Measurements from ENCODE around the gene FLAD1.
A peak's percentile ranks its signal among the peaks of the same experiment; 100 is the strongest.

Gene FLAD1

DNA sequence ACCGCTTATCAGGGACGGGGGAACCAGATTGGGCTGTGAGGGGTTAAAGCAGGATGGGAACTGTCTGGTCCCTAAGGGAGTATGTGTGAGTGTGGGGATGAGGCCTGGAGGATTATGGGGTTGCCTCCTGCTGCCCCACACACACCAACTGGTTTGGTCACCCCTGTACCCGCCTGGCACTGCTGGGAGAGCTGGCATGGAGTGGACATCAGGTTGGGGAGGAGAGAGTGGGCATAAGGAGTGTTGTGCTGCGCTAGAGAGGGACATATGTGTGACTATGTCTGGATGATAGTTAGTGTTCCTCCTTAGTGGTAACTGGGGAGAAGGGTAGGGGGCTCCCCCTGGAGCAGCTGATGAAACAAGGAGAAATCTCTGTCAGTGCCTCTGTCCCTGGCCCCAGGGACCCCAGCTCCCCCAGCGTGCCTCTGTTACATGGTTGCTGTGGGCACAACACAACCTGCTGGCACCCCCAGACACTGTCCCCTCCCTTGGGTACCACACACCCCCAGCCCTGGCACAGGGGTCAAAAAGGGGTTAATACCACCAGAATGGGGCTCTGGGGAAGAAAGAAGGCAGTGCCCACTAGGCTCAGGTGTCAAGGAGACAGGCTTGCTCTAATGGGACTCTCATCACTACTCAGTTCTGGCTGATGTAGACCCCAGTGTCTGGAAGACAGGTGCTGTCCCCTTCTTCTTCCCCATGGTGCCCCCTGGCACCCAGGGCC lies 21.4 kb downstream of the FLAD1 start:
- no peak for DNase-seq (ENCODE audit: low read depth in 2 of 2)

- DNase-seq (ENCODE audit: low read depth in 2 of 2) = no peak
These were observed 22.2 kb downstream of the FLAD1 start for GRCh38 chr1:155005076-155006011.

DNA sequence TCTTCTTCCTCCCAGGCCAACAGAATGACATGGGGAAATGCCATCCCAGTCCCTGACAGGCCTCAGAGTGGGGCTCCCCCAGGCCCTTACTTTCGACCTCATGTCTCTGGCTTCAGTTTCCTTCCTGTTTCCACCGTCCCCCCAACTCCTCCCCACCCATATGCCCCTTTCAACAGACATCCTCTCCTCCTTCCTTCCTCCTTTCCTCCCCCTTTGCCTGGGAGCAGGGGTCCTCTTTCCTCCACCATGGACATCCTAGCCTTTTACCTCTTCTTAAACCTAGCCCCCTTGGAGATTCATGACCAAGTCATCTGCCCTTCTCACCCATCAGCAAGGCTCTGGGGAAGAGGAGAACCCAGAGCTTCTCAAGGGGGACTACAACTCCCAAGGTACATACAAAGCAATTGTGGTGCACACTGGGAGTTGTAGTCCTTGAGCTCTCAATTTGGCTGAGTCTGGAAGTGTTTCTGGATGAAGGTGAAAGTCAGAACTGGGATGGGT lies 23.5 kb downstream of the FLAD1 start:
- no peak for DNase-seq (ENCODE audit: low read depth in 2 of 2)

GRCh38 chr1:155007251-155007828 lies 24.2 kb downstream of the FLAD1 start:
- DNase-seq (ENCODE audit: low read depth in 2 of 2) = no peak

DNA sequence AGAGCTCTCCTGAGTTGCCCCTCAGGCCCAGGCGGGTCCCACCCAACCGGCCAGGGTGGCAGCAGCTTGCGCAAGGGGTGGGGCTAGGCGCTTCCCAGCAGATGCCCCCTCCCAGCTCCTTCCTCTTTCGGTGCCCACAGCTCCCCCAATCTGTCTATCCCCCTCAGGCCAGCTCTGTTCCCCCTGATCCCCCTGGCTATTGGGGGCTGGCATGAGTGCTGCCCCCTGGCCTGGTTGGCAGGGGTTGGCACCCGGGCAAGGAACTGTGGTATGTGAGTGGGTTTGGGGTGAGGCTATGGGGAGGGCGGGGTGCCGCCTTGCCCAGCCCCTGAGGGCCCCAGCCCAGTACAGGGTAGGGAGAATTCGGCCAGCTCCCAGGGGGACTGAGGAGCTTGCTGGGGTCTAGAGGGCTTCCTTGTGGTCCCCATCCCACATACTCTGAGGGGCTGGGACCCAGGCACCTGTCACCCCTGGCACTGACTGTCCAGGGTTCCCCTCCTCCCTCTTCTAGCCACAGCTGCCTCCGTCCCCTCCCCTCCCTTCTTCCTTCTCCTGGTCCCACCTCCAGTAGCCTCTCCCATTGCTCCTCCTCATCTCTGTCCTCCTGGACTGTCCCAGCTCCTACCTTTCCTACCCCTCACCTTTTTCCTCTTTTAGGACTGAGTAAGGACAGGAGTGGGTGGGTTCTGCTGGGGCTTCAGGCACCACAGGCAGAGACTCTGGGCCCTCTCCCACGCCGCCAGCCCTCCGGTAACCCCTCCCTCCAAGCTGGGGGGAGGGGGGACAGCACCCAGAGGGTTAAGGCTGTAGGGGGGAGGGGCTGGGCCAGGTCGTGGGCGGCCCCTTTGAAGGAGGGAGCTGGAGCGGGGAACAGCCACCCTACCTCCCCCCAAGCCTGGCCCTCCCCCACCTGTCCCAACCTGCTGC lies 25.1 kb downstream of the FLAD1 start:
- peak; percentile 59 to 86 for DNase-seq (ENCODE audit: low read depth in 2 of 2)

DNA sequence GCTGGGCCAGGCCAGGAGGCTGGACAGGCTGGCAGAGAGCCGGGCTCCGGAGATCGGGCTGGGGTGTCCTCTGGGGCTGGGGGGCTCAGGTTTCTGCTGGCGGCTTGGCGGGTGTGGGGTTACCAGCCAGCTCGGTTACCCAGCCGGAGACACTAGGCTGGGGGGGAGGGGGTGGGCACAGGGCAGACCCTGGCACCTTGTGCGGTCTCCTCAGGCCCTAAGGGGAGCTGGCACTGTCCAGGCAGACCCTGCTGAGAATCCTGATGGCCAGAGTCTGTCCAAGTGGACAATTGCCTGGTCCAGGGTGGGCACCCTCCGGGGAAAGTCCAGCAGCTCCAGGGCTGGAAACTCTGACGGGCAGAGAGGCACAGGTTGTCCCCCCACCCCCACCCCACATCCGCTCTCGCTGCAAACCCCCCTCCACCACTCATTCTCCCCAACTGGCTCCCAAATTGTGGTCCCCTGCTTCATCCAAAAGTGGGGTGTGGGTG lies 26.1 kb downstream of the FLAD1 start:
- no peak for DNase-seq (ENCODE audit: low read depth in 2 of 2)

DNA sequence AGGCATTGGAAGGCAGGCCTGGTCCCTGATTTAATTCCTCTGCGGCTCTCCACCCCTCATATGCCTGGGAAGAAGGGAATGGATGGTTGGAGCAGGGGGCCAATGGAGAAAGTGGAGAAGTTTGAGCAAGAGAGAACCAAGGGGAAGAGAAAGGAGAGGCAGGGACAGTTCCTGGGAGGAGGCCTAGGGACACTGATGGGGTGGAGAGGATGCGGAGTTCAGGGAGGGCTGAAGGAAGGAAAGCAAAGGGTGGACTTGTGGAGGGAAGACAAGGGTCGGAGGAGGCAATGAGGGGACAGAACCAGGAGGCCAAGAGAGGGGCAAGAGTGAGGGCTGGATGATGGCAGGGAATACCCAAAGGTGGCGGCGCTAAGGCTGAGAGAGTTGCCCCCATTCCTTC lies 26.6 kb downstream of the FLAD1 start:
- DNase-seq (ENCODE audit: low read depth in 2 of 2) = no peak

GRCh38 chr1:155010211-155010918 lies 27.2 kb downstream of the FLAD1 start:
- DNase-seq (ENCODE audit: low read depth in 2 of 2) = no peak

DNA sequence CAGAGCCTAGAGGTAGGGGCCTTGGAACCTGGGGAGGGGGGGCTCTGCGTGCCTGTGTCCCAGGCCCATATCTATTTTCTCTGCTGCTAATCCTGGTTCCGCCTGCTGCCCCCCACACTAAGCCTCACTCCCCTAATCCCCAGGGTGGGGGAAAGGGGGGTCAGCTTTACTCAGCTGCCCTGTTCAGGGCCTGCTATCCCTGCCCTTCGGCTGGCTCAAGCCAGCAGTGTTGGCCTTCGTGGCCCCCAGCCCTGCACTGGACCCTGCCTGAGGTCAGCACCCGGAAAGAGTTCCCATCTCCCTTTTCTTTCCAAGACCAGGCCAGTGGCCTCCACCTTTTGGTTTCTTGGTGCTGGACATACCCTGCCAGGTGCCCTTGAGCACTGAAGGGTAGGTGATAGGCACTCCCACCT lies 27.9 kb downstream of the FLAD1 start:
- DNase-seq (ENCODE audit: low read depth in 2 of 2) = no peak

DNA sequence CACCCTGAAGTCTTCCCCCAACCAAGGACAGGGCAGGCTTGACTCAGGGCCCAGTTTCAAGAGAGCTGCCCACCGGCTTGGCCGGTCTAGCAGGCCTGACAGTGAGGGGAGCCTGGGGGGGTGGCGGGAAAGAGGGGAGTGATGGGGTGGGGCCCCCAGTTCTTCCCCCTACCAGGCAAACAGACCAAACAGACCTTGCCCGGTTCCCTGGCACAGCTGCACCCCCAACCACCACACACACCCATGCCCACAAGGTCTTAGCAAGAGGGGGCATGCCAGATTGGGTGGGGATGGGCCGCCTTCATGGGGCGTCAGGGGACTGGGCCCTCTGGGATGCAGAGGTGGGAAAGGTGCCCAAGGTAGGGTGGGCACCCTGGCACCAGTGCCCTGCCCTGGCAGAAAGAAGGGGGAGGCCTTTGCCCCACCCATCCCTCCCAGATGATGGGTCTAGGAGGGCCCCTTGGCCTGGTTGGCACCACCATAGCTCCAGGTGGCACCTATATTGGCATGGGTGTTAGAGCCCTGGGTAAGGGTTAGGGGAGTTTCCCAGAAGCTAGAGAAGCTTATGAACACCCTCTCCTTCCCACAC lies 28.4 kb downstream of the FLAD1 start:
- no peak for DNase-seq (ENCODE audit: low read depth in 2 of 2)

GRCh38 chr1:155012026-155012546 lies 28.9 kb downstream of the FLAD1 start:
- DNase-seq (ENCODE audit: low read depth in 2 of 2) = no peak

DNA sequence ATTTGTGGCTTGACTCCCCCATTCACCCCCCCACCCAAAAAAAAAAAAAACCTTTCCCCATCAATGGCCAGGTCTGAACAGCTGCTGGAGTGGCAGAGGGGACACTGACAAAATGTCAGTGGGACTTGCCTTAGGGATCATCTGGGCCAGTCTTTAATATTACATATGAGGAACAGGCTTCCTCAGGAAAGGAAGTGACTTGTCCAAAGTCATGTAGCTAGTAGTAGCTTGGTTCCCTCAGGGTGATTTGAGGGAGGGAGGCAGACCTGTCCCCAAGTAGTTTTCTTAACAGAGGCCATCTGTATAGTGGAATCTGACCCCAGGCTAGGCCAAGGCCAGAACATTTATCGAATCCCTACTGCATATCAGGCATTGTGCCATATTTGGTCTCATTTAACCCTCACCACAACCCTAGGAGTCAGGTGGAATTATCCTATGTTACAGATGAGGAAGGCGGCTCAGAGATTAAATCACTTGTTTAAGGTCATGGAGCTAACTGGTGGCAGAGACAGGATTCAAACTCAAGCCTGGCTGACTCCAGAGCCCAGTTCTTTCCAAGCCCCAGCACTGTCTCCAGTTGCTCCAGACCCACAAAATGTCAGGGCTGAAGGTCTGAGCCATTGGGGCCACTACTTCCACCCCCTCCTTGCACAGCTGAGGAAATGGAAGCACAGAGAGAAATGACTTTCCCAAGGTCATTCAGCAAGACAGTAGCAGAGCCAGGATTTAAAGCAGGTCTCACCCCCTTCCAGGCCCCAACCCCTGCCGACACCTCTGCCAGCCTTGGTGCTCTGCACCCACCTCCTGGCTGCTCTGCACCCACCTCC lies 29.8 kb downstream of the FLAD1 start:
- DNase-seq (ENCODE audit: low read depth in 2 of 2) = no peak

DNA sequence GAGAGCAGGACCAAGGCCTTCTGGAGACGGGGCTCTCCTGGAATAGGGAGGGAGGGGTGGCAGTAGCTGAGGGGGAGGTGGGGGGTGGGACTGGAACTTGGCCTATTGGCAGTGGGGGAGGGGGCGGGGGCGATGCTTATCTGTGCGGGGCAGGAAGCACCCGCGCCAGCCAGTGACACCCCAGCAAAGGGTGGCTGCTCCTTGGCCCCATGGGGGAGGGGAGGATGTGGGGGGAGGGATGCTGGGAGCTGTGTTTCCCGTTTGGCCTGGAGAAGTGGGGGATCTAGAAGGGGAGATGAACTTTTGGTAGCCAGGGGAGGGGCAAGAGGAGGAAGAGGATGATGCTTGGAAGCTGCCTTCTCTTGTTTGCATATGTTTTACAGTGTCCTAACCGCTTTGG lies 30.5 kb downstream of the FLAD1 start:
- no peak for DNase-seq (ENCODE audit: low read depth in 2 of 2)

GRCh38 chr1:155014709-155015508 lies 31.8 kb downstream of the FLAD1 start:
- no peak for DNase-seq (ENCODE audit: low read depth in 2 of 2)

- DNase-seq (ENCODE audit: low read depth in 2 of 2) = no peak
These were observed 32.5 kb downstream of the FLAD1 start for GRCh38 chr1:155015527-155016230.

GRCh38 chr1:155016231-155016831 lies 33.2 kb downstream of the FLAD1 start:
- DNase-seq (ENCODE audit: low read depth in 2 of 2) = no peak
